CD4-positive, alpha-beta T cell treated with Interleukin-6 at 100 ng/mL for 8 hours (primary cell): ENCODE measurements around the gene NPDC1.
"Not testable (repeated sequence)": the region's sequence is repeated elsewhere in the genome, so short reads cannot be mapped to it uniquely, and the experiment has no call there.

Experiments used
- DNase-seq: peaks from one replicate; pipeline ENCODE4 v3.0.0-alpha.2; 2020; ENCODE audit warnings: mixed read lengths, low spot score

Gene NPDC1

GRCh38 chr9:137074657-137075274 lies 28.8 kb upstream of the NPDC1 start:
- DNase-seq: no peak

DNA sequence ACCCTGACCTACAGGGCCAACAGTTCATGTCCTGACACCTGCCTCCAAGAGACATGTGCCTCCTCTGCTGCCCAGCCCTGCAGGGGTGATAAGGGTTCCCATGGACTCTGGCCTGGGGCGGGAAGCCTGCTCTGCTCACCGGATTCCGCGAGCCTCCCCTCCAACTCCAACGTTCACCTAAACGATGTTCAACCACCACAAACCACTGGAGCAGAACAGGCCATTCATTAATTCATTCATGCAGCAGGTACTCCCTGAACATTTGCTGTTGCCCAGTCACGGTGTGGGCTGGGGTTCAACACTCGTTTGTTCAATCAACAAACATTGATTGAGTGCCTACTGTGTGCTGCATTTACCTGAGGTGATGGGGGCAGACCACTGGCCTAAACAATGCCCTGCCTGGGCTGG lies 28.0 kb upstream of the NPDC1 start:
- no peak for DNase-seq

GRCh38 chr9:137071282-137071681 lies 25.3 kb upstream of the NPDC1 start:
- no peak for DNase-seq

DNA sequence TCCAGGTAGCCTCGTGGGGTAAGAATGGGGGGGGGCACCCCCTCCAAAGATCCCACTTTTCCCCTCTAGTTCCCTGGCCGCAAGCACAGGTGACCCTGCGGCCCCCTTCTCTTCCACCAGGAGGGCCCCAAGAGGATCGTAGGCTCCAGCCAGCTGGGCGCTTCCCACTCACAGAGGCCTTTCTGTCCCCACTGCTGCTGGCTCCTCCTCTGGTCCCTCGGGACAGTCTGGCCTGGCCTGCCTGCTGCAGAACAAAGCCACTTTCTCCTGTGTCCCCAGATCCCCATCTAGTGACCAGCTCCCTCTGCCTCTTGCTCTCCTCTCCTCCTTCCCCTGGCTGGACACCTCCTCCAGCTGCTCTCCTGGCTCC lies 24.9 kb upstream of the NPDC1 start:
- no peak for DNase-seq

DNA sequence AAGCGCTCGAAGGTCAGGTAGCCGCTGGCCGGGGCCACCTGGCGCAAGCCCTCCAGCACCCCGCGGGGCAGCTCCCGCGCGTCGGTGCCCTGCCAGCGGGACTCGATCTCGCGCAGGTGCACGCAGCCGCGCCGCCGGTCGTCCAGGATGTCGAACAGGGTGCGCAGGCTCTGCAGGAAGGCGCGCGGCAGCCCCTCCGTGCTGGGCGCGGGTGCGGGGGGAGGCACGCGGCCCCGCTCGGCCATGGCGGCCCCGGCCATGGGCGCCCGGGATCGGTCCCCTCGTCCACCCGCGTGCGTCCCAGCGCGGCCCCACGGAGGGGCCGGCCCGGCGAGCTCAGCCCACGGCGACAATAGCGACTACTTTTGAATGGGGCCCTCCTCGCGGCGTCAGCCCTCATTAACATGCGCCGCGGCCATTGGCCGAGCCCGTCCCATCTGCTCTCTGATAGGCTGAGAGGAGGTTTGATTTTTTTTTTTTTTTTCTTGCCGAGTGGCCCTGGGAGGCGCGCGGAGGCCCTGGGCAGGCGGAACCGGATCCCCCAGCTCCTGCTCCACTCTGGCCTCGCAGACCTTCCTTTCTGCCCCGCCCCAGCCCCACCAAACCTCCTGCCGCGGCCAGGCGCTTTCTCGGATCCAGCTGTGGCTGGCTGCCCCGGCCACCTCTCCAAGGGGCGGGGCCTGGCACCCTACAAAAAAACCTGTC lies 24.4 kb upstream of the NPDC1 start, which contains the start of gene SAPCD2:
TSS of gene SAPCD2 (minus strand) at position 357 of the 705 bp plus-strand sequence. CDS start at position 260, 97 bp downstream.
- DNase-seq: peak; percentile 81

- no peak for DNase-seq
These were observed 23.6 kb upstream of the NPDC1 start for GRCh38 chr9:137069508-137070091.

GRCh38 chr9:137068539-137069507 lies 22.8 kb upstream of the NPDC1 start:
- DNase-seq: no peak

GRCh38 chr9:137067860-137068538 lies 22.0 kb upstream of the NPDC1 start:
- DNase-seq: peak; percentile 86

DNA sequence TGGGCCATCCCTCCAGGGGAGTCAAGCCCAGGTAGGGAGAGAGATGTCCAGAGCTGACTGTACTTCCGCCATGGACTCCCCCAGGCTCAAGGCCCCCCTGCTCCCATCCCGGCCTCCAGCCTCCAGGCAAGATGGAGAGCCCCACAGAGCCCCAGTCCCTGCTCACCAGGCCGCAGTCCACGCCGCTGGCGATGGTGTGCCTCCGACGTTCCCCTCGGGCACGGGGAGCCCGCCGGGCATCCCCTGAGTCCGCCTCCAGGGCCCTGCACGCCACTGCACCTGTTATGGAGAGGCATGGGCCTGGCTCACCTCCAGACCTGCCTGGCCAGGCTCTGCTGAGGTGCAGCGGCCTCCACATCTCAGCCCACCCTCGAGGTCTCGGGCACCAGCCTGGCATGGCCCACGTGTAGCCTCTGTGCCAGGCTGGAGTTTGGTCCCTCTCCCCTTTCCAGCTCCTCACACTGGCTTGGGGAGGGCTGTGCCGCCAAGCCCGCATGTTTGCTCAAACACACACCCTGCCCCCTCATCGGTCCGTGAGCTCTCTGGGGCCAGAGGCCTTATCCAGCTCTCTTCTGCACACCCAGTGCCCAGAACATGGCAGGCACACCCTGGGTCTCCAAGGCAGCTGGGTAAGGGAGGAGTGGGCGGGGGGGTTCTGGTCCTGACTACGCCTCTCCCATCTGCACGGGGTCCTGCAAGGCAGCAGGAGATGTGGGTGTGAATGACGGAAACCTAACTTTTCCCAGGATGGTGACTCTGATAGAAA lies 20.3 kb upstream of the NPDC1 start:
- no peak for DNase-seq

GRCh38 chr9:137065336-137065967 lies 19.5 kb upstream of the NPDC1 start:
- DNase-seq: no peak

- no peak for DNase-seq
These were observed 18.8 kb upstream of the NPDC1 start for GRCh38 chr9:137064880-137065164.

GRCh38 chr9:137064027-137064879 lies 18.3 kb upstream of the NPDC1 start:
- DNase-seq: peak; percentile 51

DNA sequence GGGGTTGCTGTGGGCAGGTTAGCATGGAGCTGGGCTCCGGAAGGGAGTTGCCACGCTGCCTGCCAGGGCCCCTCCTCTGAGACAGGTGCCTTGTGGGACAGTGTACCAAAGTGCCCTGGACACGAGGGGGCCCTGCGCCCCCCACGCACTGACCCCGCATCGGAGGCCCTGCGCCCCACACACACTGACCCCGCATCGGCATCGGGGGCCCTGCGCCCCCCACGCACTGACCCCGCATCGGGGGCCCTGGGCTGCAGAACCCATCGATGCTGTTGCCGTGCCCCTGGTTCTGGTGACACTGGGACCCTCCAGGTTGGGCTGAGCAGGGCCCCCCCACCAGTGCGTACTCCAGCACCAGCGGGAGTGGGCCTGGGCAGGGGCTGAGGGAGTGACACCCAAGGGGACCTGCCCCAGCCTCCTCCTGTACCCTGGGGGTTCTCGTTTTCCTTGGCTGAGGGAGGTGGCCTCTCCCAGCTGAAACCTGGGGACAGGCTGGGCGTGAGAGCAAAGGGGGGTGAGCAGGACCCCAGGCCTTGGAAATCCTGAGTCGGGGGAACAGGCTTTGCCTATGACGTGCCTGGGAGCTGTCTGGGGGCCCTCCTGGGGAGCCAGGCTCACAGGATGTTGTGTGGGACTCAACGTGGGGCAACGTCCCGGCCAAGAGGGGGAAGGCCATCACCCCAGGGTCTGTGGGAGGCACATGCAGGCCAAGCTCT lies 17.5 kb upstream of the NPDC1 start:
- no peak for DNase-seq

DNA sequence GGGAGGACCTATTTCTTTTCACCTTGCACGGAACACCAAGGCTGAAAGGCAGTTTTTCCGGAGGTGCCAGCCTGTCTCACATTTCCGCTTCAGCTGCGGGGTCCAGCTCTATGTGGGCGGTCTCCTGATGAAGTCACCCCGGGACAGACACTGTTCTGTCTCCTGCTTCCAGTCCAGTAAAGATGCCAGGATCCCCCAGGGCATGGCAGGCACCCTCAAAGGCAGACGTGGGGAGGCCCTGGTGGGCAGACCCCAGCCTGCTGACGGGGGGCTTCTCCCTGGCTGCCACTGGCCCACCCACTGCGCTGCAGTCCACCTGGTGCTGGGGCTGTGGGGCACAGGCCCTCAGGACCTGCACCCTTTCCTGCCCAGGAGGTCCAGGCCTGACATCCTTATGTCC lies 16.8 kb upstream of the NPDC1 start:
- not testable (repeated sequence) for DNase-seq

GRCh38 chr9:137062384-137062783 lies 16.4 kb upstream of the NPDC1 start:
- DNase-seq: no peak

GRCh38 chr9:137058521-137059234 lies 12.7 kb upstream of the NPDC1 start:
- DNase-seq: no peak

GRCh38 chr9:137057545-137057944 lies 11.6 kb upstream of the NPDC1 start:
- DNase-seq: no peak

DNA sequence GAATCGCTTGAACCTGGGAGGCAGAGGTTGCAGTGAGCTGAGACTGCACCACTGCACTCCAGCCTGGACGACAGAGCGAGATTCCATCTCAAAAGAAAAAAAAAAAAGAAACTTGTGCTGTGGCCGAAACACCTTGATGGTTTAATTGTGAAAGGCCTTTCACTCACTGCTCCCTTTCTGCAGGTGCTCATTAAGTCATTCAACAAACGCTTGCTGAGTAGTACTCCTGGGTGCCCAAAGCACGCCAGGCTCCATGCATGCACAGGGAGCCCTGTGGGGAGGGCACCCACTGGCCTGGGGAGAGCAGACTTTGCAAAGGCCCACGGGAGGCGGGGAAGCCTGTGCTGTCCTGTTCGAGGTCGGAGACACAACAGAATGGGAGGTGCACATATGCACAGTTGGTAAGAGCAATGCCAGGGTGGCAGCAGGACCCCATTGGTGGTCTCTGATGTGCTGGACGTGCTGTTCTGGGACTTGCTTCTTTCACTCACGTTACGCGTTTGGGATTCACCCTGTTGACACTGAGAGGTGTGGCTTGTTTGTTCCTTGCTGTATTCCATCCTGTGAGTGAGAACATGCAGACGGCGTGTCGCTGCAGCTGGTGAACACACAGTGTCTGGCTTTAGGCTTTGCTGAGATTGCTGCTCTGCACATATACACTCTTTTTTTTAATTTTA lies 10.9 kb upstream of the NPDC1 start:
- no peak for DNase-seq
